ENCODE measurements around the gene PHKB.
"Not testable (repeated sequence)": the region's sequence is repeated elsewhere in the genome, so short reads cannot be mapped to it uniquely, and the experiment has no call there.

Gene PHKB

GRCh38 chr16:47551185-47551584 lies 90.1 kb downstream of the PHKB start:
- not testable (repeated sequence) for H4K8ac ChIP-seq (ENCODE audit: low read depth, low read length); H3K4me2 ChIP-seq (ENCODE audit: low read length); H3K4me1 ChIP-seq (ENCODE audit: control insufficient read depth, low read depth, low read length); H3K56ac ChIP-seq (ENCODE audit: low read length); H3K9ac ChIP-seq (ENCODE audit: low read length); DNase-seq; H3K18ac ChIP-seq (ENCODE audit: low read length); H2BK15ac ChIP-seq (replicated peaks; ENCODE audit: low read depth); H2AK5ac ChIP-seq (ENCODE audit: low read length); H3K79me1 ChIP-seq (ENCODE audit: low read length); H3K27me3 ChIP-seq (ENCODE audit: insufficient read depth, low read length, poor library complexity); H3K79me2 ChIP-seq (ENCODE audit: control insufficient read depth, insufficient read depth, low read length); H2BK5ac ChIP-seq (ENCODE audit: low read length); H4K5ac ChIP-seq (ENCODE audit: low read length); H3K4me3 ChIP-seq (ENCODE audit: low read length); H2BK120ac ChIP-seq (ENCODE audit: low read depth, low read length); H3K23ac ChIP-seq (ENCODE audit: low read length); H3K36me3 ChIP-seq (ENCODE audit: control insufficient read depth, insufficient read depth, low read length); H3K27ac ChIP-seq (ENCODE audit: low read depth, low read length); H3K4ac ChIP-seq (ENCODE audit: low read depth, low read length)
- no CpG with 5 or more reads among the region's 3 CpGs for WGBS (ENCODE audit: extremely low coverage, insufficient coverage, low lambda C conversion rate)

- not testable (repeated sequence) for H3K27ac ChIP-seq (ENCODE audit: low read depth, low read length); H3K56ac ChIP-seq (ENCODE audit: low read length); H2BK15ac ChIP-seq (replicated peaks; ENCODE audit: low read depth); H3K18ac ChIP-seq (ENCODE audit: low read length); H3K79me2 ChIP-seq (ENCODE audit: control insufficient read depth, insufficient read depth, low read length); H4K5ac ChIP-seq (ENCODE audit: low read length); H3K4ac ChIP-seq (ENCODE audit: low read depth, low read length); H2AK5ac ChIP-seq (ENCODE audit: low read length); H3K79me1 ChIP-seq (ENCODE audit: low read length); H3K23ac ChIP-seq (ENCODE audit: low read length); DNase-seq; H3K4me2 ChIP-seq (ENCODE audit: low read length); H3K4me1 ChIP-seq (ENCODE audit: control insufficient read depth, low read depth, low read length); H3K9ac ChIP-seq (ENCODE audit: low read length); H2BK120ac ChIP-seq (ENCODE audit: low read depth, low read length); H3K4me3 ChIP-seq (ENCODE audit: low read length); H2BK5ac ChIP-seq (ENCODE audit: low read length); H3K27me3 ChIP-seq (ENCODE audit: insufficient read depth, low read length, poor library complexity); H3K36me3 ChIP-seq (ENCODE audit: control insufficient read depth, insufficient read depth, low read length); H4K8ac ChIP-seq (ENCODE audit: low read depth, low read length)
- WGBS (ENCODE audit: extremely low coverage, insufficient coverage, low lambda C conversion rate): no CpG with 5 or more reads among the region's 3 CpGs
Measured at GRCh38 chr16:47551767-47552166, 90.6 kb downstream of the PHKB start.

GRCh38 chr16:47553853-47554564 lies 92.9 kb downstream of the PHKB start:
- H3K79me1 ChIP-seq (ENCODE audit: low read length): no peaks in the 10 kb centered on the region
- no peak overlapping the region for H3K56ac ChIP-seq (ENCODE audit: low read length)
- no CpG with 5 or more reads among the region's 11 CpGs for WGBS (ENCODE audit: extremely low coverage, insufficient coverage, low lambda C conversion rate)
- no peak overlapping the region for H3K18ac ChIP-seq (ENCODE audit: low read length)
- H2AK5ac ChIP-seq (ENCODE audit: low read length): no peak overlapping the region
- no peak overlapping the region for H3K4me2 ChIP-seq (ENCODE audit: low read length)
- H3K79me2 ChIP-seq (ENCODE audit: control insufficient read depth, insufficient read depth, low read length): no peaks in the 10 kb centered on the region
- H3K4me3 ChIP-seq (ENCODE audit: low read length): no peak overlapping the region
- no peak overlapping the region for H4K5ac ChIP-seq (ENCODE audit: low read length)
- H3K9ac ChIP-seq (ENCODE audit: low read length): no peak overlapping the region
- H3K4me1 ChIP-seq (ENCODE audit: control insufficient read depth, low read depth, low read length): no peaks in the 10 kb centered on the region
- no peak overlapping the region for H3K27ac ChIP-seq (ENCODE audit: low read depth, low read length)
- no peak overlapping the region for H4K8ac ChIP-seq (ENCODE audit: low read depth, low read length)
- no peaks in the 10 kb centered on the region for H3K27me3 ChIP-seq (ENCODE audit: insufficient read depth, low read length, poor library complexity)
- no peak overlapping the region for H3K4ac ChIP-seq (ENCODE audit: low read depth, low read length)
- no peak for DNase-seq
- no peak overlapping the region for H2BK120ac ChIP-seq (ENCODE audit: low read depth, low read length)
- no peak overlapping the region for H3K23ac ChIP-seq (ENCODE audit: low read length)
- no peak overlapping the region for H2BK5ac ChIP-seq (ENCODE audit: low read length)
- H3K36me3 ChIP-seq (ENCODE audit: control insufficient read depth, insufficient read depth, low read length): no peaks in the 10 kb centered on the region
- H2BK15ac ChIP-seq (replicated peaks; ENCODE audit: low read depth): no peak overlapping the region

- H3K27me3 ChIP-seq (ENCODE audit: insufficient read depth, low read length, poor library complexity); H2AK5ac ChIP-seq (ENCODE audit: low read length); DNase-seq: not testable (repeated sequence)
Measured at GRCh38 chr16:47554587-47554986, 93.5 kb downstream of the PHKB start.

GRCh38 chr16:47561286-47561685 lies 100.2 kb downstream of the PHKB start:
- no peak overlapping the region for H3K27ac ChIP-seq (ENCODE audit: low read depth, low read length)
- H3K79me2 ChIP-seq (ENCODE audit: control insufficient read depth, insufficient read depth, low read length): no peaks in the 10 kb centered on the region
- no peak overlapping the region for H2BK15ac ChIP-seq (replicated peaks; ENCODE audit: low read depth)
- H3K36me3 ChIP-seq (ENCODE audit: control insufficient read depth, insufficient read depth, low read length): no peaks in the 10 kb centered on the region
- H2BK5ac ChIP-seq (ENCODE audit: low read length): no peak overlapping the region
- no peak overlapping the region for H3K9ac ChIP-seq (ENCODE audit: low read length)
- H4K5ac ChIP-seq (ENCODE audit: low read length): no peak overlapping the region
- no peak overlapping the region for H2BK120ac ChIP-seq (ENCODE audit: low read depth, low read length)
- no peaks in the 10 kb centered on the region for H3K27me3 ChIP-seq (ENCODE audit: insufficient read depth, low read length, poor library complexity)
- no peak overlapping the region for H2AK5ac ChIP-seq (ENCODE audit: low read length)
- no peak overlapping the region for H3K4me2 ChIP-seq (ENCODE audit: low read length)
- no peak for DNase-seq
- no peak overlapping the region for H3K4me3 ChIP-seq (ENCODE audit: low read length)
- no peak overlapping the region for H3K56ac ChIP-seq (ENCODE audit: low read length)
- H3K79me1 ChIP-seq (ENCODE audit: low read length): no peaks in the 10 kb centered on the region
- H3K18ac ChIP-seq (ENCODE audit: low read length): no peak overlapping the region
- H4K8ac ChIP-seq (ENCODE audit: low read depth, low read length): no peak overlapping the region
- no peaks in the 10 kb centered on the region for H3K4me1 ChIP-seq (ENCODE audit: control insufficient read depth, low read depth, low read length)
- H3K23ac ChIP-seq (ENCODE audit: low read length): no peak overlapping the region
- H3K4ac ChIP-seq (ENCODE audit: low read depth, low read length): no peak overlapping the region
- no CpG with 5 or more reads among the region's 1 CpG for WGBS (ENCODE audit: extremely low coverage, insufficient coverage, low lambda C conversion rate)

More at GRCh38 chr16:47554587-47554986, 93.5 kb downstream of the PHKB start:
- H3K23ac ChIP-seq (ENCODE audit: low read length); H3K18ac ChIP-seq (ENCODE audit: low read length); H3K79me2 ChIP-seq (ENCODE audit: control insufficient read depth, insufficient read depth, low read length); H3K9ac ChIP-seq (ENCODE audit: low read length); H3K36me3 ChIP-seq (ENCODE audit: control insufficient read depth, insufficient read depth, low read length); H2BK120ac ChIP-seq (ENCODE audit: low read depth, low read length); H3K4ac ChIP-seq (ENCODE audit: low read depth, low read length); H3K56ac ChIP-seq (ENCODE audit: low read length); H4K8ac ChIP-seq (ENCODE audit: low read depth, low read length); H2BK5ac ChIP-seq (ENCODE audit: low read length); H3K4me3 ChIP-seq (ENCODE audit: low read length); H3K79me1 ChIP-seq (ENCODE audit: low read length); H3K4me1 ChIP-seq (ENCODE audit: control insufficient read depth, low read depth, low read length); H4K5ac ChIP-seq (ENCODE audit: low read length); H3K4me2 ChIP-seq (ENCODE audit: low read length); H2BK15ac ChIP-seq (replicated peaks; ENCODE audit: low read depth); H3K27ac ChIP-seq (ENCODE audit: low read depth, low read length): not testable (repeated sequence)
- WGBS (ENCODE audit: extremely low coverage, insufficient coverage, low lambda C conversion rate): no CpG with 5 or more reads among the region's 8 CpGs

GRCh38 chr16:47562366-47562765 lies 101.2 kb downstream of the PHKB start:
- Histone ChIP-seq H3K4ac (ENCODE audit: low read depth, low read length) (no peak overlapping the region), H3K27ac (ENCODE audit: low read depth, low read length) (no peak overlapping the region), H4K8ac (ENCODE audit: low read depth, low read length) (no peak overlapping the region)

More at GRCh38 chr16:47562366-47562765, 101.2 kb downstream of the PHKB start:
- Histone ChIP-seq H2BK120ac (ENCODE audit: low read depth, low read length) (no peak overlapping the region), H3K79me2 (ENCODE audit: control insufficient read depth, insufficient read depth, low read length) (no peaks in the 10 kb centered on the region), H3K56ac (ENCODE audit: low read length) (no peak overlapping the region), H4K5ac (ENCODE audit: low read length) (no peak overlapping the region), H3K18ac (ENCODE audit: low read length) (no peak overlapping the region), H2BK15ac (replicated peaks; ENCODE audit: low read depth) (no peak overlapping the region), H3K9ac (ENCODE audit: low read length) (no peak overlapping the region), H3K36me3 (ENCODE audit: control insufficient read depth, insufficient read depth, low read length) (no peaks in the 10 kb centered on the region), H3K23ac (ENCODE audit: low read length) (no peak overlapping the region), H2BK5ac (ENCODE audit: low read length) (no peak overlapping the region), H2AK5ac (ENCODE audit: low read length) (no peak overlapping the region), H3K4me1 (ENCODE audit: control insufficient read depth, low read depth, low read length) (no peaks in the 10 kb centered on the region), H3K79me1 (ENCODE audit: low read length) (no peaks in the 10 kb centered on the region), H3K4me3 (ENCODE audit: low read length) (no peak overlapping the region), H3K4me2 (ENCODE audit: low read length) (no peak overlapping the region), H3K27me3 (ENCODE audit: insufficient read depth, low read length, poor library complexity) (no peaks in the 10 kb centered on the region)
- no peak for DNase-seq

Measured in mesendoderm (in vitro differentiated cells).